Ascending aorta (tissue), 2 donors: ENCODE data around the gene ZSCAN5B. TPM values are rescaled to one million over a fixed set of nuclear protein-coding genes. Genes with fewer than 3 reads are reported as not detected.

Source experiments
- DNase-seq, 2 donors: peaks; one replicate each; pipeline ENCODE4 v3.0.0-alpha.2; 2019; ENCODE audit warnings: low spot score in 2 of 2
- H3K27ac ChIP-seq, 2 donors: fragments of 200-600 bp; sonication (generic); one replicate each; pipeline ENCODE4 v1.5.1; 2016 to 2017; ENCODE audit warnings: mild to moderate bottlenecking in 1 of 2
- H3K27me3 ChIP-seq: fragments of 200-600 bp; sonication (generic); one replicate; pipeline ENCODE4 v1.5.1; 2017
- H3K36me3 ChIP-seq, 2 donors: fragments of 200-600 bp; sonication (generic); one replicate each; pipeline ENCODE4 v1.5.1; 2016
- H3K4me1 ChIP-seq, 2 donors: fragments of 200-600 bp; sonication (generic); one replicate each; pipeline ENCODE4 v1.5.1; 2016 to 2017; ENCODE audit warnings: mild to moderate bottlenecking in 1 of 2
- H3K4me3 ChIP-seq, 2 donors: fragments of 200-600 bp; sonication (generic); one replicate each; pipeline ENCODE4 v1.5.1; 2016 to 2017; ENCODE audit warnings: mild to moderate bottlenecking in 1 of 2
- H3K9me3 ChIP-seq, 2 donors: fragments of 200-600 bp; sonication (generic); one replicate each; pipeline ENCODE4 v1.5.1; 2016
- CTCF ChIP-seq, 3 experiments: fragments of 200-600 bp in 2 of 3; fragments of 450-650 bp in 1 of 3; sonication (generic) in 2 of 3; IDR thresholded peaks; one replicate each; pipeline ENCODE4 v1.5.1; 2016 to 2019; ENCODE audit warnings: antibody characterized with exemption in 3 of 3, mild to moderate bottlenecking in 1 of 3, moderate library complexity in 1 of 3
- intact Hi-C: fragments of 100-400 bp; cut with DNase I; formaldehyde crosslinking; loops from one replicate; pipeline ENCODE4 v1.15.1; 2023
- total RNA-seq: library from RNA; depleted of rRNA; stranded (reverse); fragments of >200 nt; gene quantifications from one replicate; pipeline ENCODE4 v1.1.0, GENCODE V29; 2016

Gene ZSCAN5B
- total RNA-seq, 1 donor from 2014 or later, result not detected

- Histone ChIP-seq H3K9me3 (no peaks in the 10 kb centered on the region), H3K27me3 (no peaks in the 10 kb centered on the region), H3K4me3 (peak overlapping the region; percentile 61 to 82), H3K4me1 (peaks cover 0 to 15% of the 10 kb centered on the region in 2 donors), H3K36me3 (no peaks in the 10 kb centered on the region), H3K27ac (peak overlapping the region; percentile 82 to 93)
- DNase-seq, result no peak
- intact Hi-C loops, result loop anchor here (1.0 to 10.0 kb wide), 5 partner anchors 19 to 1102 kb away; partner anchors contain the start of genes PPP1R12C, ZNF582, ZNF787 and ZNF805
- no peak for TF ChIP-seq CTCF (IDR thresholded peaks at IDR 0.05)
These were observed 57.6 kb downstream of the ZSCAN5B start for GRCh38 chr19:56139847-56140582.

Other genes with a start within 250 kb of the ZSCAN5B start
- gene NLRP8, start 250.0 kb downstream of the ZSCAN5B start, total RNA-seq, result not detected
- not detected for gene NLRP5, start 211.0 kb downstream of the ZSCAN5B start, total RNA-seq
- gene ZNF787, start 76.5 kb downstream of the ZSCAN5B start, total RNA-seq, result 18.1 TPM
- gene ZNF444, start 56.5 kb downstream of the ZSCAN5B start, total RNA-seq, result 94.9 TPM
- not detected for gene GALP, start 21.8 kb downstream of the ZSCAN5B start, total RNA-seq
- gene ZSCAN5C, start 4.5 kb upstream of the ZSCAN5B start, total RNA-seq, result not detected
- not detected for gene EDDM13, start 75.0 kb upstream of the ZSCAN5B start, total RNA-seq
- gene ZSCAN5A, start 117.1 kb upstream of the ZSCAN5B start, total RNA-seq, result 13.3 TPM
- 0.43 TPM for gene ZNF582, start 195.8 kb upstream of the ZSCAN5B start, total RNA-seq
- gene ZNF583, start 206.5 kb upstream of the ZSCAN5B start, total RNA-seq, result 0.21 TPM